WTC11 (cell line): ENCODE measurements around the gene EBI3. TPM values are rescaled to one million over a fixed set of nuclear protein-coding genes. Genes with fewer than 3 reads are reported as not detected.

Experiments
- ATAC-seq: fragments of 200-7000 bp; cut with Tn5 transposase; 2 replicates; pipeline ENCODE4 v1.10.0; 2021; ENCODE audit warnings: mild to moderate bottlenecking, moderate library complexity
- CTCF ChIA-PET: fragments of 300-600 bp; sonication (Branson Sonifier 250); formaldehyde crosslinking; loops from one replicate; lab custom pipeline; 2021; ENCODE audit warnings: antibody characterized with exemption; lab: Charles Lee
- POLR2A ChIA-PET: fragments of 350-600 bp; sonication (Branson Sonifier 250); formaldehyde crosslinking; loops from one replicate; lab custom pipeline; 2021; ENCODE audit warnings: antibody characterized with exemption; lab: Charles Lee
- DNase-seq: peaks from one replicate; pipeline ENCODE4 v3.0.0; 2021; ENCODE audit warnings: low spot score
- H3K27ac Mint-ChIP-seq: 2 replicates; pipeline ENCODE4 v1.8.0; 2021; ENCODE audit warnings: mixed read lengths
- H3K27me3 Mint-ChIP-seq: 2 replicates; pipeline ENCODE4 v1.8.0; 2021; ENCODE audit warnings: low read depth, mild to moderate bottlenecking, moderate library complexity, mixed read lengths
- H3K36me3 Mint-ChIP-seq: 2 replicates; pipeline ENCODE4 v1.8.0; 2021; ENCODE audit warnings: mixed read lengths
- H3K4me1 Mint-ChIP-seq: 2 replicates; pipeline ENCODE4 v1.8.0; 2022; ENCODE audit warnings: mixed read lengths
- H3K4me3 Mint-ChIP-seq: 2 replicates; pipeline ENCODE4 v1.8.0; 2021; ENCODE audit warnings: mild to moderate bottlenecking, moderate library complexity, mixed read lengths
- H3K9me3 Mint-ChIP-seq: 2 replicates; pipeline ENCODE4 v1.8.0; 2021; ENCODE audit warnings: mixed read lengths
- E2F1 ChIP-seq: sonication (generic); formaldehyde crosslinking; IDR thresholded peaks from 2 replicates; pipeline ENCODE4 v1.8.0; 2022; ENCODE audit warnings: mild to moderate bottlenecking, missing genetic modification reagents
- E2F4 ChIP-seq: sonication (generic); formaldehyde crosslinking; IDR thresholded peaks from 2 replicates; pipeline ENCODE4 v1.8.1; 2022; ENCODE audit warnings: low read depth, mild to moderate bottlenecking, moderate library complexity, missing genetic modification reagents, borderline replicate concordance
- ELF4 ChIP-seq: sonication (generic); formaldehyde crosslinking; IDR thresholded peaks from 2 replicates; pipeline ENCODE4 v1.8.1; 2022; ENCODE audit warnings: low read depth, mild to moderate bottlenecking, moderate library complexity, missing genetic modification reagents
- EMX1 ChIP-seq: fragments of 250-450 bp; sonication (Bioruptor Pico); IDR thresholded peaks from 2 replicates; pipeline ENCODE4 v1.8.0; 2021; ENCODE audit warnings: mild to moderate bottlenecking
- ESRRA ChIP-seq: sonication (generic); formaldehyde crosslinking; IDR thresholded peaks from 2 replicates; pipeline ENCODE4 v1.8.1; 2022; ENCODE audit warnings: mild to moderate bottlenecking, missing genetic modification reagents, borderline replicate concordance
- FOXP1 ChIP-seq: sonication (generic); formaldehyde crosslinking; IDR thresholded peaks from 2 replicates; pipeline ENCODE4 v1.8.0; 2022; ENCODE audit warnings: missing genetic modification reagents, mild to moderate bottlenecking, moderate library complexity, borderline replicate concordance
- GRHL2 ChIP-seq: fragments of 250-450 bp; sonication (Bioruptor Pico); IDR thresholded peaks from 2 replicates; pipeline ENCODE4 v1.8.0; 2022; ENCODE audit warnings: mild to moderate bottlenecking, moderate library complexity; ENCODE audit not compliant: insufficient replicate concordance, severe bottlenecking
- HMGXB4 ChIP-seq: sonication (generic); formaldehyde crosslinking; IDR thresholded peaks from 2 replicates; pipeline ENCODE4 v1.8.1; 2023; ENCODE audit warnings: mild to moderate bottlenecking, moderate library complexity, missing genetic modification reagents
- JUN ChIP-seq: sonication (generic); formaldehyde crosslinking; IDR thresholded peaks from 2 replicates; pipeline ENCODE4 v1.8.0; 2023; ENCODE audit warnings: mild to moderate bottlenecking, missing genetic modification reagents
- MLX ChIP-seq: sonication (generic); formaldehyde crosslinking; IDR thresholded peaks from 2 replicates; pipeline ENCODE4 v1.8.1; 2023; ENCODE audit warnings: mild to moderate bottlenecking, missing genetic modification reagents, moderate library complexity
- MYBL2 ChIP-seq: sonication (generic); formaldehyde crosslinking; IDR thresholded peaks from 2 replicates; pipeline ENCODE4 v1.8.1; 2023; ENCODE audit warnings: mild to moderate bottlenecking, moderate library complexity, missing genetic modification reagents
- NFATC4 ChIP-seq: fragments of 250-450 bp; sonication (Bioruptor Pico); IDR thresholded peaks from 2 replicates; pipeline ENCODE4 v1.9.0; 2021; ENCODE audit warnings: mild to moderate bottlenecking
- NR1H2 ChIP-seq: sonication (generic); formaldehyde crosslinking; IDR thresholded peaks from 2 replicates; pipeline ENCODE4 v1.9.0; 2021; ENCODE audit warnings: mild to moderate bottlenecking, moderate library complexity, missing genetic modification reagents
- NR3C1 ChIP-seq: sonication (generic); formaldehyde crosslinking; conservative IDR thresholded peaks from 2 replicates; pipeline ENCODE4 v1.8.1; 2023; ENCODE audit warnings: low read depth, mild to moderate bottlenecking, missing genetic modification reagents
- RORB ChIP-seq: fragments of 250-450 bp; sonication (Bioruptor Pico); IDR thresholded peaks from 2 replicates; pipeline ENCODE4 v1.9.0; 2021; ENCODE audit warnings: mild to moderate bottlenecking
- SMAD3 ChIP-seq: sonication (generic); formaldehyde crosslinking; IDR thresholded peaks from 2 replicates; pipeline ENCODE4 v1.8.0; 2022; ENCODE audit warnings: missing genetic modification reagents, mild to moderate bottlenecking, borderline replicate concordance
- TP53 ChIP-seq: sonication (generic); formaldehyde crosslinking; IDR thresholded peaks from 2 replicates; pipeline ENCODE4 v1.8.1; 2023; ENCODE audit warnings: mild to moderate bottlenecking, missing genetic modification reagents
- ZBTB43 ChIP-seq: sonication (generic); formaldehyde crosslinking; IDR thresholded peaks from 2 replicates; pipeline ENCODE4 v1.8.1; 2023; ENCODE audit warnings: mild to moderate bottlenecking, missing genetic modification reagents
- ZNF281 ChIP-seq: sonication (generic); formaldehyde crosslinking; IDR thresholded peaks from 2 replicates; pipeline ENCODE4 v1.8.0; 2023; ENCODE audit warnings: mild to moderate bottlenecking, missing genetic modification reagents
- ZNF425 ChIP-seq: fragments of 250-450 bp; sonication (Bioruptor Pico); conservative IDR thresholded peaks from 2 replicates; pipeline ENCODE4 v1.9.0; 2021; ENCODE audit warnings: mild to moderate bottlenecking
- total RNA-seq: library from RNA; stranded (reverse); gene quantifications from 3 replicates; pipeline ENCODE4 v1.2.3, GENCODE V29; 2021

Gene EBI3
- total RNA-seq, 1 experiment from 2014 or later = 0.81 TPM

- peak; percentile 44; the same call in 1 of the 2 replicates for TF ChIP-seq ZBTB43
- TF ChIP-seq ZNF281 (CRISPR knock-in tag) = no peak
- TF ChIP-seq RORB (CRISPR knock-in tag) = no peak
- no peak for TF ChIP-seq NR3C1 (CRISPR knock-in tag)
Measured at GRCh38 chr19:4199699-4200293, 29.5 kb upstream of the EBI3 start (continued).

GRCh38 chr19:4200940-4201542 is 28.3 kb upstream of the EBI3 start:
- CTCF ChIA-PET = interaction anchor here (1.1 to 5.6 kb wide), 9 partner anchors 12 to 214 kb away, joined by 3 to 50 read pairs (median 7); no protein-coding TSS in a partner anchor
- TF ChIP-seq GRHL2 (CRISPR knock-in tag) (no peak), NFATC4 (CRISPR knock-in tag) (no peak), ELF4 (CRISPR knock-in tag) (no peak), TP53 (CRISPR knock-in tag) (no peak), EMX1 (CRISPR knock-in tag) (no peak)
- ATAC-seq (no peak), DNase-seq (no peak)
- H3K36me3 Mint-ChIP-seq = peaks cover 5% of the 10 kb centered on the region; the same call in 1 of the 2 replicates
- no peak overlapping the region for H3K4me3 Mint-ChIP-seq
- peaks cover 18% of the 10 kb centered on the region for H3K9me3 Mint-ChIP-seq
- H3K27me3 Mint-ChIP-seq = peaks cover 41% of the 10 kb centered on the region
- POLR2A ChIA-PET = interaction anchor here (0.6 kb wide), 1 partner anchor 35 kb away, joined by 3 read pairs; no protein-coding TSS in a partner anchor
- H3K4me1 Mint-ChIP-seq = peaks cover 11% of the 10 kb centered on the region
- H3K27ac Mint-ChIP-seq = no peak overlapping the region

- Mint-ChIP-seq H3K27ac (no peak overlapping the region), H3K9me3 (peaks cover 18% of the 10 kb centered on the region), H3K4me1 (peaks cover 11% of the 10 kb centered on the region), H3K36me3 (peaks cover 5% of the 10 kb centered on the region; the same call in 1 of the 2 replicates), H3K4me3 (no peak overlapping the region), H3K27me3 (peaks cover 34% of the 10 kb centered on the region)
- CTCF ChIA-PET = interaction anchor here (0.6 to 5.6 kb wide), 8 partner anchors 12 to 214 kb away, joined by 4 to 50 read pairs (median 4); no protein-coding TSS in a partner anchor
- ATAC-seq = no peak
- no peak for DNase-seq
- POLR2A ChIA-PET = no interaction called here
- TF ChIP-seq MLX (no peak), TP53 (CRISPR knock-in tag) (no peak), JUN (no peak), MYBL2 (CRISPR knock-in tag) (no peak), NR1H2 (CRISPR knock-in tag) (no peak), FOXP1 (CRISPR knock-in tag) (no peak), ZNF425 (CRISPR knock-in tag) (no peak), HMGXB4 (CRISPR knock-in tag) (no peak), E2F1 (CRISPR knock-in tag) (no peak), GRHL2 (CRISPR knock-in tag) (no peak), E2F4 (CRISPR knock-in tag) (no peak), ESRRA (no peak), SMAD3 (CRISPR knock-in tag) (no peak)
Measured at GRCh38 chr19:4201798-4202197, 27.5 kb upstream of the EBI3 start.
